Colonic mucosa (tissue), 4 donors: Measurements from ENCODE around the gene NBL1. TPM values are rescaled to one million over a fixed set of nuclear protein-coding genes. Genes with fewer than 3 reads are reported as not detected.
"Not testable (repeated sequence)": the region's sequence is repeated elsewhere in the genome, so short reads cannot be mapped to it uniquely, and the experiment has no call there.

ENCODE experiments used
- DNase-seq: peaks from one replicate; pipeline ENCODE4 v3.0.0-alpha.2; 2020
- H3K27ac ChIP-seq: fragments of 200-600 bp; one replicate; pipeline ENCODE4 v1.8.0; 2021
- H3K27me3 ChIP-seq: fragments of 200-600 bp; one replicate; pipeline ENCODE4 v1.8.0; 2021
- H3K36me3 ChIP-seq: fragments of 200-600 bp; one replicate; pipeline ENCODE4 v1.8.0; 2021
- H3K4me1 ChIP-seq: fragments of 200-600 bp; one replicate; pipeline ENCODE4 v1.8.0; 2021; ENCODE audit warnings: mild to moderate bottlenecking
- H3K4me3 ChIP-seq: fragments of 200-600 bp; one replicate; pipeline ENCODE4 v1.8.0; 2021
- H3K9ac ChIP-seq, 2 donors: one replicate each; pipeline ENCODE4 v1.7.0; 2013; ENCODE audit warnings: control low read depth in 2 of 2, low read depth in 2 of 2, low read length in 2 of 2
- H3K9me3 ChIP-seq: fragments of 200-600 bp; one replicate; pipeline ENCODE4 v1.8.0; 2021
- intact Hi-C: fragments of 100-400 bp; cut with DNase I; formaldehyde crosslinking; loops from one replicate; pipeline ENCODE4 v1.14.1; 2022
- total RNA-seq, 2 donors: library from RNA; stranded (reverse); fragmentation: NEBNext Ultra II Directional in 1 of 2; extraction: Animal tissue kit (Norgen Biotek cat#: 25700) in 1 of 2; gene quantifications; one replicate each; pipeline ENCODE4 v1.2.1, GENCODE V29; 2021
- TF ChIP-seq, protein P1 (sequence below): fragments of 200-600 bp; IDR thresholded peaks from one replicate; pipeline ENCODE4 v1.8.0; 2022; ENCODE audit warnings: antibody characterized with exemption, mild to moderate bottlenecking
- donor health status: healthy.
- donor health status: DM: no; HTN: no; CAD: no.
- donor health status: DM: no; HTN: no; CAD: no.

NBL1 gene
- total RNA-seq, 2 donors from 2014 or later, result 340 to 393 TPM

DNA sequence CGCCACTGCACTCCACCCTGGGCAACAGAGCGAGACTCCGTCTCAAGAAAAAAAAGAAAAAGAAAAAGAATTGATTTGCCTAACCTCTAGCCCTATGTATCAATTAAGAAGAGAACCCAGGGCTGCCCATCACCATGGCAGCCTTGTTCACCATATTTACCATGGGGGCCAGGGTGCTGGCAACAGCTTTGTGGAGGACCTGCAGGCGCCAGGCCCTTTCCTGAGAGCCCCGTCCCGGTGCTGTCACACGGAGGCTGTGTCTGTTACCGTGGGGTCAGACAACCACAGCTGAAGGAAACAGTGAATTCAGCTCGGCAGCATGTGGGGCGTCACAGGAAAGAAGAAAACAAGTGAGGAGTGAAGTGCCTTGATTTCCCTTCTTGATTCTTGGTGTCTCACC, 6.5 kb upstream of the NBL1 start:
- Histone ChIP-seq H3K36me3 (no peaks in the 10 kb centered on the region), H3K27me3 (no peaks in the 10 kb centered on the region), H3K4me3 (no peak overlapping the region), H3K9me3 (no peaks in the 10 kb centered on the region), H3K9ac (no peak overlapping the region), H3K27ac (no peak overlapping the region), H3K4me1 (peaks cover 11% of the 10 kb centered on the region)
- TF ChIP-seq, protein P1, sequence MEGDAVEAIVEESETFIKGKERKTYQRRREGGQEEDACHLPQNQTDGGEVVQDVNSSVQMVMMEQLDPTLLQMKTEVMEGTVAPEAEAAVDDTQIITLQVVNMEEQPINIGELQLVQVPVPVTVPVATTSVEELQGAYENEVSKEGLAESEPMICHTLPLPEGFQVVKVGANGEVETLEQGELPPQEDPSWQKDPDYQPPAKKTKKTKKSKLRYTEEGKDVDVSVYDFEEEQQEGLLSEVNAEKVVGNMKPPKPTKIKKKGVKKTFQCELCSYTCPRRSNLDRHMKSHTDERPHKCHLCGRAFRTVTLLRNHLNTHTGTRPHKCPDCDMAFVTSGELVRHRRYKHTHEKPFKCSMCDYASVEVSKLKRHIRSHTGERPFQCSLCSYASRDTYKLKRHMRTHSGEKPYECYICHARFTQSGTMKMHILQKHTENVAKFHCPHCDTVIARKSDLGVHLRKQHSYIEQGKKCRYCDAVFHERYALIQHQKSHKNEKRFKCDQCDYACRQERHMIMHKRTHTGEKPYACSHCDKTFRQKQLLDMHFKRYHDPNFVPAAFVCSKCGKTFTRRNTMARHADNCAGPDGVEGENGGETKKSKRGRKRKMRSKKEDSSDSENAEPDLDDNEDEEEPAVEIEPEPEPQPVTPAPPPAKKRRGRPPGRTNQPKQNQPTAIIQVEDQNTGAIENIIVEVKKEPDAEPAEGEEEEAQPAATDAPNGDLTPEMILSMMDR, result no peak
- DNase-seq, result no peak
- intact Hi-C loops, result no loop called here

DNA sequence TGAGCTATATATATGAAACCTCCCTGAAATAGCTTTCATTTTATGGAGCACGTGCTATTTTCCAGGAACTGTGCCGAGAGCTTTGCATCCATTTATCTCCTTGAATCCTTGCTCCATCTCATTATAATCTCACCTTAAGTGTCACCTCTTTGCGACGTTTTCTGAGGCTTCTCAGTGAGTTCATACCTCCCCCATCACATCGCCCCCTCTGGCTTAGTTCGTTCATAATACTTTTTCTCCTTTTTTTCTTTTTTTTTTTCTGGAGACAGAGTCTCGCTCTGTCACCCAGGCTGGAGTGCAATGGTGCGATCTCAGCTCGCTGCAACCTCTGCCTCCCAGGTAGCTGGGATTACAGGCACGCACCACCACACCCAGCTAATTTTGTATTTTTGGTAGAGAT, 4.9 kb upstream of the NBL1 start:
- peaks cover 15% of the 10 kb centered on the region for H3K4me1 ChIP-seq
- H3K27ac ChIP-seq, result not testable (repeated sequence)

DNA sequence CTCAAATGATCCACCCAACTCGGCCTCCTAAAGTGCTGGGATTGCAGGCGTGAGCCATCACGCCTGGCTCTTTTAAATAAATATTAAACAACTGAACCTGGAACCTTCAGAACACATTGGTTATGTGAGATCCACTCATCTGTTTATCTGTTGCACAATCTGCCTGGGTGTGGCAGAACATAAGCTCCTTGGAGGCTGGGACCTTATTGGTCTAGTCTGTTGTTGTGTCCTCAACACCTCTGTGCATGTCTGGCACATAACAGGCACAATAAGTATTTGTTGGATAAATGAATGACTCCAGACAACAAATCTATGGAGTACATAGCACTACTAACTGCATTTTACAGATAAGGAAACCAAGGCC, 4.1 kb upstream of the NBL1 start:
- Histone ChIP-seq H3K27me3 (no peaks in the 10 kb centered on the region), H3K4me1 (peaks cover 15% of the 10 kb centered on the region), H3K27ac (peak overlapping the region; percentile 87), H3K36me3 (no peaks in the 10 kb centered on the region), H3K9ac (no peak overlapping the region), H3K4me3 (no peak overlapping the region), H3K9me3 (no peaks in the 10 kb centered on the region)
- intact Hi-C loops, result loop anchor here (5.0 kb wide), 1 partner anchor 43 kb away; a partner anchor contains a TSS
- peak; percentile 71 for DNase-seq
- TF ChIP-seq, protein P1, result no peak

More for the DNA sequence above, 4.9 kb upstream of the NBL1 start:
- H3K9ac ChIP-seq, intact Hi-C loops, H3K4me3 ChIP-seq, H3K27me3 ChIP-seq, H3K9me3 ChIP-seq, DNase-seq, H3K36me3 ChIP-seq: not testable (repeated sequence)

DNA sequence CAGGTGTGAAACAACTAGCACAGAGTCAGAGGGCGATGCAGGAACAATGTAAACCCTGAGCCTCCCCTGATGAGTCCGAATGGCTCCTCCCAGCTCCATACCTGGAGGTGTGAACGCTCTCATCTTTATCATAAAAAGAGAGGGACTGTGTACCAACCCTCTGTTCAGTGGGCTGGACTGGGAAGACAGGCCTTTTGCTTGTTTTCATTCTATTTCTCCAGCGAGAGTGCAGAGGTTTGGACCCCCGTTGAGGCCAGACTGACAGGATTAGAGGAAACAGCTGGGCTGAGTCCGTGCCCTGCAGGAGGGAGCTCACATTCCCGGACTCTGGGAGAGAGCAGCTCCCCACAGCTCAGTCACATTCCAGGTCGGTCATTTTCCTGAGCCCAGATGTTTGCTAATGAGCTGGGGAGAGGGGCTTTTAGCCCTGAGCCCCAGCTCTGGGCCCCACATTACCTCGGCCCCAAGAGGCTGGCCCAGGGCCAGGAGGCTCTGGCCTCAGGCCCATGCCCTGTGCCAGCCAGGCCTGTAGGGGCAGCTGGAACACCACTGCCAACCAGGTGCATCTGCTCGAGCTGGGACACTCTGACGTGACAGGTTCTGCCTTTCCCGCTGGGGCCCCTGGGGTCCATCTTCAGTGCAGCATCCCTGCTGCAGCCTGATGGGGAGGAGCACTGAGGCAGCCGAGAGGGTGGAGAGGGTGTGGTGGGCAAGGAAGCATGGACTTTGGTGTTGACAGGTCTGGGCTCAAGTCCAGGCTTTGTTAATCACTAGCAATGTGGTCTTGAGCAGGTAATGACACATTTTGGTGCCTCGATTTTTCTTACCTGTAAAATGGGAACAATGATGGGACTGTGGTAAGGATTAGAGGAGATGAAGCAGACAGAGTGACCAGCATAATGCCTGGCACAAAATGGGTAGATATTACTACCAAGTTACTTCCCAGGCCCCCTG, 3.5 kb upstream of the NBL1 start:
- peaks cover 15% of the 10 kb centered on the region for H3K4me1 ChIP-seq
- no peaks in the 10 kb centered on the region for H3K36me3 ChIP-seq
- peak; percentile 85 for DNase-seq
- peak overlapping the region; percentile 5 to 30 for H3K9ac ChIP-seq
- H3K9me3 ChIP-seq, result no peaks in the 10 kb centered on the region
- H3K4me3 ChIP-seq, result no peak overlapping the region
- H3K27ac ChIP-seq, result peak overlapping the region; percentile 87
- no peaks in the 10 kb centered on the region for H3K27me3 ChIP-seq
- intact Hi-C loops, result loop anchor here (5.0 kb wide), 1 partner anchor 43 kb away; a partner anchor contains a TSS
- TF ChIP-seq, protein P1, result no peak

DNA sequence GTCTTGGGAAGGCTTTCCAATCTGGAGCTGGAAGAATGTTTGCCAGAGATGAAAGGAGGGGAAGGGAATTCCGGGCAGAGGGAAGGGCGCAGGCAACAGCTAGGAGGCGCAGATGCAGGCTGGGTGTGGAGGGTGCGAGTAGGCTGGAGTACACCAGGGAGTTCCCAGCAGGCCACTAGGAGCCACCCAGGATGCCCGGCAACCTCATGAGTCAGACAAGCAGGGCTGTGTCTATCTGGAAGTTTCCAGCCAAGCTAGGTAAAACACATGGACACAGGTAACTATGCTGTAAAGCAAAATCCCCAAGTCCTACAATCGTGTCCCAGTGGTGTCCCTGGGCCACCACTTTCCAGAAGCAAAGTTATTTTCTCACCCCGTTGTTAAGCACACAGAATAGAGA, 990 bp upstream of the NBL1 start:
- intact Hi-C loops, result loop anchor here (5.0 kb wide), 1 partner anchor 46 kb away; a partner anchor contains a TSS
- peaks cover 31% of the 10 kb centered on the region for H3K4me1 ChIP-seq
- H3K9ac ChIP-seq, result peak overlapping the region; percentile 94 to 96
- DNase-seq, result peak; percentile 92
- H3K36me3 ChIP-seq, result no peaks in the 10 kb centered on the region
- TF ChIP-seq, protein P1, result peak; percentile 41
- H3K9me3 ChIP-seq, result no peaks in the 10 kb centered on the region
- peak overlapping the region; percentile 91 for H3K27ac ChIP-seq
- H3K27me3 ChIP-seq, result no peaks in the 10 kb centered on the region
- H3K4me3 ChIP-seq, result peak overlapping the region; percentile 48

DNA sequence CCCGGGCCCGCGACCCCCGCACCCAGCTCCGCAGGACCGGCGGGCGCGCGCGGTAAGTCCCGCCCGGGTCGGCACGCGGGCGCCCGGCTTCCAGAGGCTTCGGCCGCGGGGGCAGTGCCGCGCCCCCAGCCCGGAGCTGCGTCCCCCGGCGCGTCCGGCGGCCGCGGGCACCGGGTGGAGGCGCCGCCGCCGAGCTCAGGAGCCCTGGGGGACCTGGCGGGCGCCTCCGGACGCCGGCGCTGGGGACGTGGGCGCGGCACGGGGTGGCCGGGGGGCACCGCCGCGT, 227 bp downstream of the NBL1 start:
- H3K9me3 ChIP-seq, result no peaks in the 10 kb centered on the region
- TF ChIP-seq, protein P1, result no peak
- peak overlapping the region; percentile 59 for H3K4me3 ChIP-seq
- intact Hi-C loops, result loop anchor here (5.0 kb wide), 1 partner anchor 47 kb away; a partner anchor contains a TSS
- H3K4me1 ChIP-seq, result peaks cover 34% of the 10 kb centered on the region
- peak overlapping the region; percentile 86 for H3K27ac ChIP-seq
- no peaks in the 10 kb centered on the region for H3K36me3 ChIP-seq
- DNase-seq, result no peak
- H3K27me3 ChIP-seq, result no peaks in the 10 kb centered on the region
- peak overlapping the region; percentile 94 to 99 for H3K9ac ChIP-seq
